ENCODE data around the gene G6PD. TPM values are rescaled to one million over a fixed set of nuclear protein-coding genes. Genes with fewer than 3 reads are reported as not detected.

G6PD gene
- total and polyA plus RNA-seq, 2 of the 8 experiments (the other 6 are each of a cell fraction or from before 2014, with no cell fraction given), result 47.3 to 55.1 TPM

- TF ChIP-seq GABPA (IDR thresholded peaks at IDR 0.05; ENCODE audit: borderline replicate concordance, insufficient read depth, low read length), result no peak
- TF ChIP-seq SUZ12 (IDR thresholded peaks at IDR 0.05; ENCODE audit: low read length), result no peak
- TF ChIP-seq CHD7 (IDR thresholded peaks at IDR 0.05; ENCODE audit: insufficient replicate concordance, low read length), result no peak
- TF ChIP-seq RNF2 (IDR thresholded peaks at IDR 0.05; ENCODE audit: borderline replicate concordance, low read depth, low read length, missing control alignments, poor library complexity, severe bottlenecking), result no peak
- TF ChIP-seq FOSL1 (IDR thresholded peaks at IDR 0.05; ENCODE audit: insufficient read depth, low read depth, low read length), result no peak
- no peak for TF ChIP-seq RXRA (IDR thresholded peaks at IDR 0.05; ENCODE audit: insufficient read depth, low read depth, low read length)
- no peak for TF ChIP-seq BRCA1 (IDR thresholded peaks at IDR 0.05; ENCODE audit: low read depth, low read length)
- TF ChIP-seq CHD1 (IDR thresholded peaks at IDR 0.05; ENCODE audit: low read depth, low read length), result no peak
- no peak for TF ChIP-seq CEBPB (IDR thresholded peaks at IDR 0.05; ENCODE audit: low read depth, low read length)
These were observed 20.8 kb downstream of the G6PD start (continued) for GRCh38 chrX:154525606-154526490.

All from H1 (cell line).